ENCODE measurements around the gene TARDBP.
A peak's percentile ranks its signal among the peaks of the same experiment; 100 is the strongest.

The TARDBP gene

GRCh38 chr1:11012260-11013159 is at the start of gene TARDBP:
Gene TARDBP, plus strand, starts transcription at chr1:11012654. Its CDS starts 1,074 bp downstream, at chr1:11013728.
- TF ChIP-seq POLR2AphosphoS5 (IDR thresholded peaks at IDR 0.05; ENCODE audit: borderline replicate concordance, low read depth, low read length) (peak; percentile 90), EZH2 (IDR thresholded peaks at IDR 0.05) (no peak)

DNA sequence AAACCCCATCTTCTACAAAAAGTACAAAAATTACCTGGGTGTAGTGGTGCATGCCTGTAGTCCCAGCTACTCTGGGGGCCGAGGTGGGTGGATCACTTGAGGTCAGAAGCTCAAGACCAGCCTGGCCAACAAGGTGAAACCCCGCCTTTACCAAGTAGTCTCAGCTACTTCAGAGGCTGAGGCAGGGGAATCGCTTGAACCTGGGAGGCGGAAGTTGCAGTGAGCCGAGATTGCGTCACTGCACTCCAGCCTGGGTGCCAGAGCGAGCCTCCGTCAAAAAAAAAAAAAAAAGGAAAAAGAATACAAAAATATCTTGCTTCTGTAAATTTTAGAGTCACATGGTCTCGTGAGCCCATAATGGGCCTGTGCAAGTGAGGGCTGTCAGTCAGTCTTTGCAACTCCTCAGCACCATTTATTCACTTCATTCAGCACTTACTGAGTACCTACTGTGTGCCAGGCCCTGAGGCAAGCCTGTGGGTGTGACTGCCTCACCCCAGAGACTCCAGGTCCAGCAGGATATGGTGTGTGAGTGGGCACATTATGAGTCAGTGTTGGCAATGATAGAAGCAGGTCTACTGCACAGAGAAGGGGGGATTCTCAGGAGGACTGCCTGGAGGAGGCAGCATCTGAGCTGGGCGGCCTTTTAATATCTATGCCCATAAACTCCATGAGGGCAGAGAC is 46.8 kb upstream of the TARDBP start:
- Histone ChIP-seq H3K4me3 (0 out of 2 replicates have a peak overlapping the region, but pooled peaks have one; percentile 24), H3K9ac (ENCODE audit: insufficient read length) (no peak overlapping the region)
- DNase-seq (ENCODE audit: low read depth, low spot score), result no peak

More at GRCh38 chr1:11012260-11013159, at the start of gene TARDBP:
- DNase-seq (ENCODE audit: low read depth, low spot score), result peak; percentile 73
- H3K9me3 ChIP-seq (ENCODE audit: low read depth, low read length), result no peaks in the 10 kb centered on the region
- H3K27ac ChIP-seq, result peak within 1 kb of the TSS; percentile 98
- peaks cover 43% of the 10 kb centered on the region for H3K36me3 ChIP-seq (ENCODE audit: insufficient read depth, low read length)
- peak within 1 kb of the TSS; percentile 100 for H3K9ac ChIP-seq (ENCODE audit: insufficient read length)
- H3K4me3 ChIP-seq, result peak within 1 kb of the TSS; percentile 97

DNA sequence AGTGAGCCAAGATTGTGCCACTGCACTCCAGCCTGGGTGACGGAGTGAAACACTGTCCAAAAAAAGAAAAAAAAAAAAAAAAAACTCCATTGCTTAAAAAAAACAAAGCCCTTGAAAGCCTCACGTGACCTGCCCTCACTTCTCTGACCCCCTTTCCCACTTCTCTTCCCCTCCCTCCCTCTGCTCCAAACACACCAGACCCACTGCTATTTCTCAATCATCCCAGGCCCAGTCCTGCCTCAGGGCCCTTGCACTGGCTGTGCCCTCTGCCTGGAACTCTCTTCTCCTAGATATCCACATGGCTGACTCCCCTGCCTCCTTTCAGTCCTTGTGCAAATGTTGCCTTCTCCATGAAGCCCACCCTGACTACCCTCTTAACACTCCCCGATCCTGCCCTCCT is 45.4 kb upstream of the TARDBP start:
- Histone ChIP-seq H3K9ac (ENCODE audit: insufficient read length) (no peak overlapping the region), H3K9me3 (ENCODE audit: low read depth, low read length) (no peaks in the 10 kb centered on the region), H3K36me3 (ENCODE audit: insufficient read depth, low read length) (no peaks in the 10 kb centered on the region), H3K4me3 (no peak overlapping the region), H3K27ac (no peak overlapping the region)
- no peak for DNase-seq (ENCODE audit: low read depth, low spot score)
- TF ChIP-seq POLR2AphosphoS5 (IDR thresholded peaks at IDR 0.05; ENCODE audit: borderline replicate concordance, low read depth, low read length) (no peak), FOXP2 (optimal IDR thresholded peaks at IDR 0.05; ENCODE audit: control extremely low read depth, extremely low read length, insufficient read depth) (no peak), EZH2 (IDR thresholded peaks at IDR 0.05) (no peak)

More for the DNA sequence above, 46.8 kb upstream of the TARDBP start:
- TF ChIP-seq FOXP2 (optimal IDR thresholded peaks at IDR 0.05; ENCODE audit: control extremely low read depth, extremely low read length, insufficient read depth) (no peak), EZH2 (IDR thresholded peaks at IDR 0.05) (no peak), POLR2AphosphoS5 (IDR thresholded peaks at IDR 0.05; ENCODE audit: borderline replicate concordance, low read depth, low read length) (no peak)
- no peak overlapping the region for H3K27ac ChIP-seq
- no peaks in the 10 kb centered on the region for H3K9me3 ChIP-seq (ENCODE audit: low read depth, low read length)
- no peaks in the 10 kb centered on the region for H3K36me3 ChIP-seq (ENCODE audit: insufficient read depth, low read length)

DNA sequence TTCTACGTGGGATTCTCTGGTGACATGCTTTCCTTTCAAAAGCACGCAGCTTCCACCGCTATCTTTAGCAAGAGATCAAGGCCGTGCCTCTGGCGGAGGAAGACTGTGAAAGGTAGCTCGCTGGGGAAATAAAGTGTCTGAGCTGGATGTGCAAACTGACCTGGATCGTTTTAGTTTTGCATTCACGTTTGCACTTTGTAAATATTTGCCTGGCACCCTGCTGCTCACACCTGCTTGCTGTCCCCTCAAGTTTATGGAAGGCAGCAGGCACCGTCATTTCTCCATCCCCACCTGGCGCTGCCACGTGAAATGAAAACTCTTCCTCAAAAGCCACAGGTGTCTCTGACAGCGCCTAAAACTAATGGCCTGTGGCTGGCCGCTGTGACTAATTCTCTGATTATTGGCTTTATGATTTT is 44.0 kb upstream of the TARDBP start:
- TF ChIP-seq EZH2 (IDR thresholded peaks at IDR 0.05) (no peak), POLR2AphosphoS5 (IDR thresholded peaks at IDR 0.05; ENCODE audit: borderline replicate concordance, low read depth, low read length) (no peak), FOXP2 (optimal IDR thresholded peaks at IDR 0.05; ENCODE audit: control extremely low read depth, extremely low read length, insufficient read depth) (no peak)
- H3K4me3 ChIP-seq, result no peak overlapping the region
- no peaks in the 10 kb centered on the region for H3K9me3 ChIP-seq (ENCODE audit: low read depth, low read length)
- DNase-seq (ENCODE audit: low read depth, low spot score), result no peak
- H3K27ac ChIP-seq, result no peak overlapping the region
- no peaks in the 10 kb centered on the region for H3K36me3 ChIP-seq (ENCODE audit: insufficient read depth, low read length)
- no peak overlapping the region for H3K9ac ChIP-seq (ENCODE audit: insufficient read length)

DNA sequence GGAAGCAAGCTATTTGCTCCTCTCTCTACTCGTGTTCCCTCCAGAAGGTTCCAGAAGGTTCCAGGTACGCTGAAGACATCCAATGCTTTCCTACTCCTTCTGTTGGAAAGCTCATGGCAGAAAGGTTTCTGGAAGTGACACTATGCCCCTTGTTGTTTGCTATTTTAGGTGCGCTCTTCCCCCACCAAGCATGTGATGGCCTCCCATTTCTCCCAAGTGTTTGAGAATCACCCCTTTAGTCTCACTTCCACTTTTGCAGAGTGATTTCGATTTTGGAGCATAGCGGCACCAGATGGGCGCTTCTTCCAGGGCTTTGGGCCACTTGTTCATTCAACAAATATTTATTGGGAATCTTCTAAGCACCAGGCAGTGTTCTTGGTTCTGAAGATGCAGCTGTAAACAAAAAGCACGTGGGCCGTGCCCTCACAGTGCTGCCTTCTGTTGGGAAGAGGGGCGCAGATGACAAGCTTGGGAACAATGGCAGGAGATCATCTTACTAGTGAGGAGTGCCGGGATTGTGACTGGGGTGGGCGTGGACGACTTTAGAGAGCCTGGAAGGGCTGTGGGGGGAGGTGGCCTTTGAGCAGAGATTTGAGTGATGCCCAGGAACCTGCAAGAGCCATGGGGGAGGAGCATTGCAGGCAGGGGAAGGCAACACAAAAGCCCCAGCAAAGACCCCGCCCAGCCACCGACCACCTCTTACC is 43.0 kb upstream of the TARDBP start:
- no peak overlapping the region for H3K4me3 ChIP-seq
- no peaks in the 10 kb centered on the region for H3K36me3 ChIP-seq (ENCODE audit: insufficient read depth, low read length)
- no peak overlapping the region for H3K9ac ChIP-seq (ENCODE audit: insufficient read length)
- DNase-seq (ENCODE audit: low read depth, low spot score), result no peak
- TF ChIP-seq FOXP2 (optimal IDR thresholded peaks at IDR 0.05; ENCODE audit: control extremely low read depth, extremely low read length, insufficient read depth) (no peak), EZH2 (IDR thresholded peaks at IDR 0.05) (no peak), POLR2AphosphoS5 (IDR thresholded peaks at IDR 0.05; ENCODE audit: borderline replicate concordance, low read depth, low read length) (no peak)
- no peak overlapping the region for H3K27ac ChIP-seq
- no peaks in the 10 kb centered on the region for H3K9me3 ChIP-seq (ENCODE audit: low read depth, low read length)

- TF ChIP-seq EZH2 (IDR thresholded peaks at IDR 0.05) (no peak), FOXP2 (optimal IDR thresholded peaks at IDR 0.05; ENCODE audit: control extremely low read depth, extremely low read length, insufficient read depth) (no peak), POLR2AphosphoS5 (IDR thresholded peaks at IDR 0.05; ENCODE audit: borderline replicate concordance, low read depth, low read length) (no peak)
- DNase-seq (ENCODE audit: low read depth, low spot score), result no peak
- H3K9me3 ChIP-seq (ENCODE audit: low read depth, low read length), result no peaks in the 10 kb centered on the region
- H3K9ac ChIP-seq (ENCODE audit: insufficient read length), result no peak overlapping the region
- H3K36me3 ChIP-seq (ENCODE audit: insufficient read depth, low read length), result no peaks in the 10 kb centered on the region
- no peak overlapping the region for H3K27ac ChIP-seq
- H3K4me3 ChIP-seq, result no peak overlapping the region
Observed at GRCh38 chr1:10969971-10970332, 42.5 kb upstream of the TARDBP start.

- no peak overlapping the region for H3K4me3 ChIP-seq
- no peaks in the 10 kb centered on the region for H3K36me3 ChIP-seq (ENCODE audit: insufficient read depth, low read length)
- H3K9ac ChIP-seq (ENCODE audit: insufficient read length), result no peak overlapping the region
- H3K27ac ChIP-seq, result no peak overlapping the region
- no peaks in the 10 kb centered on the region for H3K9me3 ChIP-seq (ENCODE audit: low read depth, low read length)
- TF ChIP-seq FOXP2 (optimal IDR thresholded peaks at IDR 0.05; ENCODE audit: control extremely low read depth, extremely low read length, insufficient read depth) (no peak), POLR2AphosphoS5 (IDR thresholded peaks at IDR 0.05; ENCODE audit: borderline replicate concordance, low read depth, low read length) (no peak), EZH2 (IDR thresholded peaks at IDR 0.05) (no peak)
- no peak for DNase-seq (ENCODE audit: low read depth, low spot score)
Observed at GRCh38 chr1:10973552-10973951, 38.9 kb upstream of the TARDBP start.

All from SK-N-MC (cell line).